GM12891 (cell line): ENCODE data around the gene CCDC188.

ENCODE experiments used
- PAX5 ChIP-seq: IDR thresholded peaks from 2 replicates; pipeline ENCODE4 v1.6.1; 2011; ENCODE audit warnings: low read length, moderate library complexity, mild to moderate bottlenecking; ENCODE audit not compliant: insufficient read depth, severe bottlenecking
- POLR2A ChIP-seq: IDR thresholded peaks from 2 replicates; pipeline ENCODE4 v1.6.1; 2011; ENCODE audit warnings: low read depth, low read length, control low read depth
- POLR2AphosphoS5 ChIP-seq: IDR thresholded peaks from 2 replicates; pipeline ENCODE4 v1.6.1; 2011; ENCODE audit warnings: low read depth, low read length, control low read depth
- SPI1 ChIP-seq: IDR thresholded peaks from 2 replicates; pipeline ENCODE4 v1.6.1; 2011; ENCODE audit warnings: low read depth, low read length, control low read depth
- TAF1 ChIP-seq: IDR thresholded peaks from 2 replicates; pipeline ENCODE4 v1.6.1; 2011; ENCODE audit warnings: low read depth, low read length, control low read depth

- TF ChIP-seq POLR2A (no peak), POLR2AphosphoS5 (no peak), PAX5 (no peak), SPI1 (no peak), TAF1 (no peak)
Observed at GRCh38 chr22:20183101-20183500, 32.2 kb upstream of the CCDC188 start.
